GM12878 (cell line): ENCODE results near the gene MAP4.

Experiments
- NFYB ChIP-seq: IDR thresholded peaks from 2 replicates; pipeline ENCODE4 v1.6.1; 2011; ENCODE audit warnings: low read depth, mild to moderate bottlenecking, low read length, improper control_type of control experiment, moderate library complexity; ENCODE audit not compliant: insufficient read depth
- POLR2AphosphoS5 ChIP-seq: IDR thresholded peaks from 2 replicates; pipeline ENCODE4 v1.6.1; 2011; ENCODE audit warnings: mild to moderate bottlenecking, low read length, inconsistent platforms
- TARDBP ChIP-seq: IDR thresholded peaks from 2 replicates; pipeline ENCODE4 v1.6.1; 2016; ENCODE audit warnings: borderline replicate concordance
- TF ChIP-seq, protein P1 (sequence below): fragments of 450-650 bp; formaldehyde crosslinking; IDR thresholded peaks from 2 replicates; pipeline ENCODE4 v1.4.0; 2022; ENCODE audit warnings: mild to moderate bottlenecking, moderate library complexity
- TF ChIP-seq, protein P2 (sequence below): IDR thresholded peaks from 2 replicates; pipeline ENCODE4 v1.6.1; 2012; ENCODE audit warnings: low read depth, low read length, improper control_type of control experiment
- TF ChIP-seq, protein P3 (sequence below), 3 experiments: IDR thresholded peaks in 2 of 3; conservative IDR thresholded peaks in 1 of 3; 2 replicates each; pipeline ENCODE4 v1.5.1; 2011; ENCODE audit warnings: low read depth in 3 of 3, low read length in 3 of 3, mild to moderate bottlenecking in 3 of 3, control low read depth in 2 of 3, moderate library complexity in 2 of 3, inconsistent platforms in 1 of 3, mixed read lengths in 1 of 3; ENCODE audit not compliant: control insufficient read depth in 2 of 3, insufficient read depth in 1 of 3; ENCODE audit errors: extremely low read depth in 1 of 3

DNA sequence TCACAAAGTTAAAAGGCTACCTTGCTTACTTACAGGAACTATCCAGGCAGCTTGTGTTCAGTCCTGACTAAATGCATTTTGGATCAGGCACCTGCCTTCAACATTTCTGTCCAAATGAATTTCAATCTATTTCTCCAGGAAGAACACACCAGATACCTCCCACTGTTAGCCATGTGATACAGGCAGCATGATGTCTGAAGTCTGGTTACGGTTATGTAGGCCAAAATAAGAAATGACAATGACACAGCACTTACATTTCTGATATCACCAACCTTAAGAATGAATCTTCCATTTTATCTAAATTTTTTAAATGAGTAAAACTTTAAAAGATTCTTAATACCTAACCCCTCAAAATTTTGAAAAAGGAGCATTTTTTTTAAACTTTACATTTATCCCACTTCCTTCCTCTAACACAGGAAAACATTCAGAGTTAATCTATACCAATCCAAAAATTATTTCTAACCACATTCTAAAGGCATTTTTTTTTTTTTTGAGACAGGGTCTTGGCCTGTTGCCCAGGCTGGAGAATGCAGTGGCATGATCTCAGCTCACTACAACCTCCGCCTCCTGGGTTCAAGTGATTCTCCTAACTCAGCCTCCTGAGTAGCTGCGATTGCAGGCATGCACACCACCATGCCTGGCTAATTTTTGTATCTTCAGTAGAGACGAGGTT lies at the start of gene MAP4:
- TF ChIP-seq POLR2AphosphoS5, result no peak
- no peak for TF ChIP-seq TARDBP
- TF ChIP-seq, protein P1, sequence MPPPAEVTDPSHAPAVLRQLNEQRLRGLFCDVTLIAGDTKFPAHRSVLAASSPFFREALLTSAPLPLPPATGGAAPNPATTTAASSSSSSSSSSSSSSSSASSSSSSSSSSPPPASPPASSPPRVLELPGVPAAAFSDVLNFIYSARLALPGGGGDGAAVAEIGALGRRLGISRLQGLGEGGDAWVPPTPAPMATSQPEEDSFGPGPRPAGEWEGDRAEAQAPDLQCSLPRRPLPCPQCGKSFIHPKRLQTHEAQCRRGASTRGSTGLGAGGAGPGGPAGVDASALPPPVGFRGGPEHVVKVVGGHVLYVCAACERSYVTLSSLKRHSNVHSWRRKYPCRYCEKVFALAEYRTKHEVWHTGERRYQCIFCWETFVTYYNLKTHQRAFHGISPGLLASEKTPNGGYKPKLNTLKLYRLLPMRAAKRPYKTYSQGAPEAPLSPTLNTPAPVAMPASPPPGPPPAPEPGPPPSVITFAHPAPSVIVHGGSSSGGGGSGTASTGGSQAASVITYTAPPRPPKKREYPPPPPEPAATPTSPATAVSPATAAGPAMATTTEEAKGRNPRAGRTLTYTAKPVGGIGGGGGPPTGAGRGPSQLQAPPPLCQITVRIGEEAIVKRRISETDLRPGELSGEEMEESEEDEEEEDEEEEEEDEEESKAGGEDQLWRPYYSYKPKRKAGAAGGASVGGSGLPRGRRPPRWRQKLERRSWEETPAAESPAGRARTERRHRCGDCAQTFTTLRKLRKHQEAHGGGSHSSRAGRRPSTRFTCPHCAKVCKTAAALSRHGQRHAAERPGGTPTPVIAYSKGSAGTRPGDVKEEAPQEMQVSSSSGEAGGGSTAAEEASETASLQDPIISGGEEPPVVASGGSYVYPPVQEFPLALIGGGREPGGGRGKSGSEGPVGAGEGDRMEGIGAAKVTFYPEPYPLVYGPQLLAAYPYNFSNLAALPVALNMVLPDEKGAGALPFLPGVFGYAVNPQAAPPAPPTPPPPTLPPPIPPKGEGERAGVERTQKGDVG, result no peak
- TF ChIP-seq, protein P2, sequence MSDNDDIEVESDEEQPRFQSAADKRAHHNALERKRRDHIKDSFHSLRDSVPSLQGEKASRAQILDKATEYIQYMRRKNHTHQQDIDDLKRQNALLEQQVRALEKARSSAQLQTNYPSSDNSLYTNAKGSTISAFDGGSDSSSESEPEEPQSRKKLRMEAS, result no peak
- no peak for TF ChIP-seq NFYB
- TF ChIP-seq, protein P3, sequence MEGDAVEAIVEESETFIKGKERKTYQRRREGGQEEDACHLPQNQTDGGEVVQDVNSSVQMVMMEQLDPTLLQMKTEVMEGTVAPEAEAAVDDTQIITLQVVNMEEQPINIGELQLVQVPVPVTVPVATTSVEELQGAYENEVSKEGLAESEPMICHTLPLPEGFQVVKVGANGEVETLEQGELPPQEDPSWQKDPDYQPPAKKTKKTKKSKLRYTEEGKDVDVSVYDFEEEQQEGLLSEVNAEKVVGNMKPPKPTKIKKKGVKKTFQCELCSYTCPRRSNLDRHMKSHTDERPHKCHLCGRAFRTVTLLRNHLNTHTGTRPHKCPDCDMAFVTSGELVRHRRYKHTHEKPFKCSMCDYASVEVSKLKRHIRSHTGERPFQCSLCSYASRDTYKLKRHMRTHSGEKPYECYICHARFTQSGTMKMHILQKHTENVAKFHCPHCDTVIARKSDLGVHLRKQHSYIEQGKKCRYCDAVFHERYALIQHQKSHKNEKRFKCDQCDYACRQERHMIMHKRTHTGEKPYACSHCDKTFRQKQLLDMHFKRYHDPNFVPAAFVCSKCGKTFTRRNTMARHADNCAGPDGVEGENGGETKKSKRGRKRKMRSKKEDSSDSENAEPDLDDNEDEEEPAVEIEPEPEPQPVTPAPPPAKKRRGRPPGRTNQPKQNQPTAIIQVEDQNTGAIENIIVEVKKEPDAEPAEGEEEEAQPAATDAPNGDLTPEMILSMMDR (IDR thresholded peaks at IDR 0.05 in 2 of 3, conservative IDR thresholded peaks at IDR 0.05 in 1 of 3; ENCODE audit: control insufficient read depth in 2 of 3, extremely low read depth in 1 of 3, insufficient read depth in 1 of 3, low read depth in 3 of 3, low read length in 3 of 3), result no peak
